Stimulated activated naive B cell treated with anti-CD40 and anti-IgM and Interleukin-4, amounts not matched to agents 10 μg/mL and 1 μg/mL and 100 μg/mL, for 72 hours (primary cell): Measurements from ENCODE around the gene BCAS3.

Experiments used
- ATAC-seq, 2 donors: fragments of 150-1000 bp; cut with Tn5 transposase; replicated peaks; 2 replicates each; pipeline ENCODE4 v1.10.0; 2021; ENCODE audit warnings: moderate library complexity in 1 of 2
- DNase-seq: peaks from one replicate; pipeline ENCODE4 v3.0.0; 2021
- H3K27ac Mint-ChIP-seq: one replicate; pipeline ENCODE4 v1.8.0; 2022; ENCODE audit warnings: mild to moderate bottlenecking, mixed read lengths
- H3K27me3 Mint-ChIP-seq, 2 donors: one replicate each; pipeline ENCODE4 v1.8.0; 2022; ENCODE audit warnings: mixed read lengths in 2 of 2
- H3K36me3 Mint-ChIP-seq, 2 donors: one replicate each; pipeline ENCODE4 v1.8.0; 2022; ENCODE audit warnings: mixed read lengths in 2 of 2, mild to moderate bottlenecking in 1 of 2
- H3K4me1 Mint-ChIP-seq, 2 donors: one replicate each; pipeline ENCODE4 v1.8.0; 2022; ENCODE audit warnings: mixed read lengths in 2 of 2, mild to moderate bottlenecking in 1 of 2
- H3K4me3 Mint-ChIP-seq, 2 donors: one replicate each; pipeline ENCODE4 v1.8.0; 2022; ENCODE audit warnings: mild to moderate bottlenecking in 2 of 2, mixed read lengths in 2 of 2, moderate library complexity in 1 of 2
- H3K9me3 Mint-ChIP-seq, 2 donors: one replicate each; pipeline ENCODE4 v1.8.0; 2022; ENCODE audit warnings: mixed read lengths in 2 of 2, mild to moderate bottlenecking in 1 of 2

BCAS3 gene

GRCh38 chr17:60699090-60699489 lies 21.4 kb downstream of the BCAS3 start:
- no peaks in the 10 kb centered on the region for H3K9me3 Mint-ChIP-seq
- peaks cover 14 to 18% of the 10 kb centered on the region in 2 donors for H3K36me3 Mint-ChIP-seq
- ATAC-seq (no peak), DNase-seq (no peak)
- H3K27me3 Mint-ChIP-seq = no peaks in the 10 kb centered on the region
- H3K27ac Mint-ChIP-seq = no peak overlapping the region
- H3K4me1 Mint-ChIP-seq = no peaks in the 10 kb centered on the region
- no peak overlapping the region for H3K4me3 Mint-ChIP-seq

GRCh38 chr17:60704170-60704569 lies 26.5 kb downstream of the BCAS3 start:
- ATAC-seq = no peak
- no peak for DNase-seq
- Mint-ChIP-seq H3K9me3 (no peaks in the 10 kb centered on the region), H3K4me3 (no peak overlapping the region), H3K27me3 (no peaks in the 10 kb centered on the region), H3K27ac (no peak overlapping the region), H3K36me3 (peaks cover 8 to 13% of the 10 kb centered on the region in 2 donors), H3K4me1 (no peaks in the 10 kb centered on the region)

- H3K4me3 Mint-ChIP-seq = no peak overlapping the region
- peaks cover 15 to 19% of the 10 kb centered on the region in 2 donors for H3K36me3 Mint-ChIP-seq
- no peaks in the 10 kb centered on the region for H3K4me1 Mint-ChIP-seq
- no peaks in the 10 kb centered on the region for H3K9me3 Mint-ChIP-seq
- H3K27ac Mint-ChIP-seq = no peak overlapping the region
- ATAC-seq = no peak
- no peak for DNase-seq
- no peaks in the 10 kb centered on the region for H3K27me3 Mint-ChIP-seq
Measured at GRCh38 chr17:60712675-60713074, 35.0 kb downstream of the BCAS3 start.

GRCh38 chr17:60713608-60714007 lies 36.0 kb downstream of the BCAS3 start:
- DNase-seq = no peak
- no peak for ATAC-seq
- Mint-ChIP-seq H3K36me3 (peaks cover 15 to 19% of the 10 kb centered on the region in 2 donors), H3K9me3 (no peaks in the 10 kb centered on the region), H3K4me3 (no peak overlapping the region), H3K27me3 (no peaks in the 10 kb centered on the region), H3K4me1 (no peaks in the 10 kb centered on the region), H3K27ac (no peak overlapping the region)

GRCh38 chr17:60716766-60717165 lies 39.1 kb downstream of the BCAS3 start:
- H3K27ac Mint-ChIP-seq = no peak overlapping the region
- H3K36me3 Mint-ChIP-seq = peaks cover 5% of the 10 kb centered on the region in 2 donors
- H3K4me1 Mint-ChIP-seq = peaks cover 0 to 5% of the 10 kb centered on the region in 2 donors
- no peak overlapping the region for H3K4me3 Mint-ChIP-seq
- DNase-seq = no peak
- no peak for ATAC-seq
- no peaks in the 10 kb centered on the region for H3K9me3 Mint-ChIP-seq
- H3K27me3 Mint-ChIP-seq = no peaks in the 10 kb centered on the region

GRCh38 chr17:60717814-60718213 lies 40.2 kb downstream of the BCAS3 start:
- H3K4me3 Mint-ChIP-seq = no peak overlapping the region
- H3K27ac Mint-ChIP-seq = no peak overlapping the region
- H3K4me1 Mint-ChIP-seq = peaks cover 0 to 5% of the 10 kb centered on the region in 2 donors
- H3K27me3 Mint-ChIP-seq = no peaks in the 10 kb centered on the region
- H3K9me3 Mint-ChIP-seq = no peaks in the 10 kb centered on the region
- DNase-seq (no peak), ATAC-seq (no peak)
- H3K36me3 Mint-ChIP-seq = peaks cover 0 to 4% of the 10 kb centered on the region in 2 donors

DNA sequence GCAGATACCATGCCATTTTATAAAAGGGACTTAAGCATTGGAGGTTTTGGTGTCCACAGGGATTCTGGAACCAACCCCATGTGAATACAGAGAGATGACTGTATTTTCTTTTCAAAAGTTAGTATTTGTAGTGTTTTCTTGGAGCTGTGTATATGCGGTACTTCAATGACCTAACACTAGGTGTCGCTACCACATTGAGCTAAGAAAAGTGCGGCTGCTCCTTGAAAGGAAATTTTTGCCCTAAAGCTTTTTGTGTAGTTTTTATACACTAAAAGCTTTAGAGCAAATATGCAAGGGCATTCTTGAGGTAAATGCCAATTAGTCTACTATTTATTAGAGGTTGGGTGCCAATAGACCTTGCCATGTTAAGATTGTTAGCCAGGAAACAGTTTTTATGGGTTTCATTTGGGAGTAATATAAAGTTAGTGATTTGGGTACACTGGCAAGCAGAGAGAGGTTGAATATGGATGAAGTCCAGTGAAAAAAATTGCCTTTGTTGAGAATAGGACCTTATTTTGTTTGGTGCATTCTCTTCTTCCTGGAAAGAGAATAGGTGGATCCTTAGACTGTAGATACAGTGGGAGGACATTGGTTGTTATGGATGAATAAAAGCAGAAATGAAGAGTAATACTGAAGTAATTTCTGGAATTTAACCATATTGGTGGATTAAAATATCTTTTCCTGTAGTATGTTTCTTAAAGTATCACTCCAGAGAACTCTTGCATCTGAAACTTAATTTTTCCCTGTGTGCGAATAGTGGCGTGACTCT lies 43.3 kb downstream of the BCAS3 start:
- Mint-ChIP-seq H3K4me3 (no peak overlapping the region), H3K27me3 (no peaks in the 10 kb centered on the region), H3K27ac (no peak overlapping the region), H3K4me1 (peaks cover 0 to 5% of the 10 kb centered on the region in 2 donors), H3K36me3 (peaks cover 3 to 7% of the 10 kb centered on the region in 2 donors), H3K9me3 (peaks cover 0 to 1% of the 10 kb centered on the region in 2 donors)
- DNase-seq = no peak
- ATAC-seq = no peak

- Mint-ChIP-seq H3K27me3 (no peaks in the 10 kb centered on the region), H3K36me3 (peaks cover 3 to 7% of the 10 kb centered on the region in 2 donors), H3K4me1 (peaks cover 0 to 6% of the 10 kb centered on the region in 2 donors), H3K4me3 (no peak overlapping the region), H3K27ac (no peak overlapping the region), H3K9me3 (peaks cover 0 to 3% of the 10 kb centered on the region in 2 donors)
- DNase-seq = no peak
- ATAC-seq = peak; percentile 84 to 86
Measured at GRCh38 chr17:60724647-60725046, 47.0 kb downstream of the BCAS3 start.

GRCh38 chr17:60729854-60730253 lies 52.2 kb downstream of the BCAS3 start:
- H3K27ac Mint-ChIP-seq = no peak overlapping the region

GRCh38 chr17:60730273-60730672 lies 52.6 kb downstream of the BCAS3 start:
- peaks cover 3 to 10% of the 10 kb centered on the region in 2 donors for H3K4me1 Mint-ChIP-seq
- H3K27ac Mint-ChIP-seq = no peak overlapping the region
- no peaks in the 10 kb centered on the region for H3K27me3 Mint-ChIP-seq
- ATAC-seq = no peak
- no peak overlapping the region for H3K4me3 Mint-ChIP-seq
- DNase-seq = no peak
- peaks cover 3 to 7% of the 10 kb centered on the region in 2 donors for H3K36me3 Mint-ChIP-seq
- peaks cover 0 to 3% of the 10 kb centered on the region in 2 donors for H3K9me3 Mint-ChIP-seq

More at GRCh38 chr17:60729854-60730253, 52.2 kb downstream of the BCAS3 start:
- Mint-ChIP-seq H3K27me3 (no peaks in the 10 kb centered on the region), H3K4me1 (peaks cover 3 to 10% of the 10 kb centered on the region in 2 donors), H3K9me3 (peaks cover 0 to 3% of the 10 kb centered on the region in 2 donors), H3K36me3 (peaks cover 3 to 7% of the 10 kb centered on the region in 2 donors), H3K4me3 (no peak overlapping the region)
- ATAC-seq (no peak), DNase-seq (no peak)

DNA sequence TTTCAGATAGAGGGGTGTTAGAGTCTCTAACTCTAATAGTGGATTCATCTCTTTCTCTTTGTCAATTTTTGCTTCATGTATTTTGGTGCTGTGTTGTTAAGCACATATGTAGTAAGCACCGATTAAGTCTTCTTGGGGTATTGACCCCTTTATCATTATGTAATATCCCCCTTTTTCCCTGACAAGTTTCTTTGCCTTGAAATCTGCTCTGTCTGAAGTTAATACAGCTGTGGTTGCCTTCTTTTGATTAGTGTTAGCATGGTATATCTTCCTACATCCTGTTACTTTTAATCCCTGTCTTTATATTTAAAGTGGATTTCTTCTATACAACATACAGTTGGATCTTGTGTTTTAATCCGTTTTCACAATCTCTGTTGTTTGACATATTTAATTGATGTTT lies 60.6 kb downstream of the BCAS3 start:
- Mint-ChIP-seq H3K27me3 (no peaks in the 10 kb centered on the region), H3K4me3 (no peak overlapping the region), H3K36me3 (peaks cover 6 to 14% of the 10 kb centered on the region in 2 donors), H3K9me3 (no peaks in the 10 kb centered on the region), H3K4me1 (no peaks in the 10 kb centered on the region), H3K27ac (no peak overlapping the region)
- no peak for DNase-seq
- ATAC-seq = no peak

GRCh38 chr17:60740584-60740983 lies 62.9 kb downstream of the BCAS3 start:
- peaks cover 6 to 14% of the 10 kb centered on the region in 2 donors for H3K36me3 Mint-ChIP-seq
- DNase-seq (no peak), ATAC-seq (no peak)

GRCh38 chr17:60741031-60741430 lies 63.4 kb downstream of the BCAS3 start:
- ATAC-seq (no peak), DNase-seq (no peak)
- H3K27ac Mint-ChIP-seq = no peak overlapping the region
- peaks cover 6 to 14% of the 10 kb centered on the region in 2 donors for H3K36me3 Mint-ChIP-seq
- H3K4me1 Mint-ChIP-seq = peaks cover 0 to 2% of the 10 kb centered on the region in 2 donors
- H3K27me3 Mint-ChIP-seq = no peaks in the 10 kb centered on the region
- no peaks in the 10 kb centered on the region for H3K9me3 Mint-ChIP-seq
- no peak overlapping the region for H3K4me3 Mint-ChIP-seq

More at GRCh38 chr17:60740584-60740983, 62.9 kb downstream of the BCAS3 start:
- Mint-ChIP-seq H3K9me3 (no peaks in the 10 kb centered on the region), H3K27me3 (no peaks in the 10 kb centered on the region), H3K27ac (no peak overlapping the region), H3K4me1 (peaks cover 0 to 2% of the 10 kb centered on the region in 2 donors), H3K4me3 (no peak overlapping the region)

DNA sequence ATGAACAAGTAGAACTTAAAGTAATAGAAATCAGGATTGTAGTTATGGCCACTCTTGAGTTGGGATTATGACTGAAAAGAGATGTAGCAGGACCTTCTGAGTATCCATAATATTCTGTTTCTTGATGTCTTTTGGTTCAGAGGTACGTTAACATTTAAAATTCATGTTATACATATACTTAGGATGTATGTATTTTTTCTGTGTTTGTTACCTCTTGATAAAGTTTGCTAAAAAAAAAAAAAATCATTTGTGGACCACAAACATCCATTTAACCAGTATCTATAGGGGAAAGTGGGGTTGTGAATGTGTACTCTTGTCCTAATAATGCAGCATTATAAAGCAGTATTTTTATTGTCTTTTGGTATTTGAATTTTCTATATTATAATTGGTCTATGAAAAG lies 65.6 kb downstream of the BCAS3 start:
- peaks cover 8 to 12% of the 10 kb centered on the region in 2 donors for H3K36me3 Mint-ChIP-seq
- no peak for DNase-seq
- H3K4me1 Mint-ChIP-seq = peaks cover 0 to 5% of the 10 kb centered on the region in 2 donors
- H3K9me3 Mint-ChIP-seq = no peaks in the 10 kb centered on the region
- no peak for ATAC-seq
- no peak overlapping the region for H3K27ac Mint-ChIP-seq
- H3K4me3 Mint-ChIP-seq = no peak overlapping the region
- no peaks in the 10 kb centered on the region for H3K27me3 Mint-ChIP-seq

DNA sequence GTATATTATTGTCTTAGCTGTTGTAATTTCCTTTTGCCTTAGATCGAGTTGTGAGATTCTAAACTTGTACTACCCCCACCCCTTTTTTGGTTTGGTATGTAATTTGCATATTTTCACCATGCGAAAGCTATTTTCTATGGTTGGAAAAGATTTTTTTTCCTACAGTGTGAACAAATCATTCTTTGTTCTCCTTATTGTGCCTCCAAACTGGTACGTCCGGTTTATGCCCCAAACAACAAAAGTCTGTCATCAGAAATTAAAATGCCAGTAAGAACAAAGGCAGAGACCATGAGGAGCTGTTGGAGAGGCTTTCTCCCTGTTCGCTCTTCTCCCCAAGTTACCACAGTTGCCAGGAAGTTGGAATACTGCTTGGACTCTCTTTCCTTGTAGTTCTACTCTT lies 66.1 kb downstream of the BCAS3 start:
- Mint-ChIP-seq H3K9me3 (no peaks in the 10 kb centered on the region), H3K27me3 (no peaks in the 10 kb centered on the region), H3K4me3 (no peak overlapping the region), H3K4me1 (peaks cover 0 to 5% of the 10 kb centered on the region in 2 donors), H3K27ac (no peak overlapping the region), H3K36me3 (peaks cover 8 to 13% of the 10 kb centered on the region in 2 donors)
- ATAC-seq (no peak), DNase-seq (no peak)
